ENCODE data around the gene KDM4C.

The KDM4C gene

DNA sequence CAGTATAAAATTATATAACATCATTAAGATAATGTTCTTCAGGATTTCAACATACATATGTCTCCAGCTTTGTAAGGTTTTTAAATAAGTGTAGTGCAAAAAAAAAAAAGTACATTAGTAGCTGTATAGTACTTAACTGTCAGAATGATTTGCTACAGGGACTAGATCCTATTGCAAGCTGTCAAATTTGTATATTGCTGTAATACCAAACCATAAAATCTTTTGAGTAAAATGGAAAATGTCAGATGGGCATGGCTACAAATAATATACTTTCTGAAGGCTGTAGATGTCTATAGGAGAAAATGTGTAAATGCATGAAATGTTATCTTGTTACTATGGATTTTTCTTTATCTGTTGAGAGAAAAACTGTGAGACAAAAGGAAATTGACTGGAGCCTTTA, 298.5 kb downstream of the KDM4C start:
- DNase-seq: no peak

- no peak for DNase-seq
Measured at GRCh38 chr9:7058473-7058872, 300.7 kb downstream of the KDM4C start.

DNA sequence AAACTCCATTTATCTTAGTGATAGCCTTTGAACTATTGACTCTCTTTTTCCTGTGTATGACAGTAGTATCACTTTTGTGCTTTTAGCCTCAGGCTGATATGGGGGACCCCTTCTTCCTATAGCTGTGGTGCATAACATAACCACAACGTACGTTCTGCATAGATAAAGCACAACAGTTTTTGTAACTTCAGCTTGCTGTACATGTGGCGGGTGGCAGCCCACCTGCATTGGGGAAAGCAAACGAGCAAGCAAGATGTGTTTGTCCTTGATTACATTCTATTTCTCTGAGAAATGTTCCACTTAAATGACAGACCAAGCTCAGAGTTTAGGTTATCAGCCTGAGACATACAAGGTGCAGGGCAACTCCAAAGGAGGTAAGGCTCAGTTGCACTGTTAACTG, 309.4 kb downstream of the KDM4C start:
- no peak for DNase-seq

DNA sequence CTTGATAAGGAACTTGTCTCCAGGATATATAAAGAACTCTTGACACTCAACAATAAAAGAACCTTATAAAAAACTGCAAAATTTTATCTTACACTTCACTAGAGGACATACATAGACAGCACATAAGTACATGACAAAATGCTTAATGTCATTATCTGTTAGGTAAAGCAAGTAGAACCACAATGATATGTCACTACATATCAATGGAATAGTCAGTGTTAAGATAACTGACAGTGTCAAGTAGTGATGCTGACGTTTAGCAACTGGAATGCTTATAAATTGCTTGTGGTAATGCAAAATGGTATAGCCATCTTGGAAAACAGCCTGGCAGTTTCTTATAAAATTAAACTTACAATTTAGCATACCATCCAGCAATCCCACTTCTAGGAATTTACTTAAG, 314.1 kb downstream of the KDM4C start:
- no peak for DNase-seq

DNA sequence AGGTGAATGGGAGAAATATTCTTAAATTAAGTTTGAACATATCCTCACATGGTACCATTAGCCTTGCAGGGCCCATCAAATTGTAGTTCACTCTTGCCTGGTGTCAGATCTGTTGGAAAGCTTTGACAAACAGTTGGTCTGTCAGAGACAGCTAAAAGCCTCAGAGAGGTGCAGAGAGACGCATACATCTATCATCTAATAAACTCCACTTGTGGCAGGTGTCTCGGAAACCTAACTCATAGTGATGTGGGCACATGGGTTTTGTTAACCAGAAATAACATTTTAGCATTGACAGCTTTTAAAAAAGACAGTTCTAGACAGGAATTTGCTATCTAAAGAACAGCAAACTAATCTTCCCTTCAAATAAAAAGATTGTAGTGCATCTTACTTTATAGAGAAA, 315.9 kb downstream of the KDM4C start:
- no peak for DNase-seq

GRCh38 chr9:7075154-7075553, 317.4 kb downstream of the KDM4C start:
- no peak for DNase-seq

GRCh38 chr9:7079051-7079450, 321.3 kb downstream of the KDM4C start:
- DNase-seq: no peak

- no peak for DNase-seq
Measured at GRCh38 chr9:7081065-7081600, 323.4 kb downstream of the KDM4C start.

GRCh38 chr9:7083192-7083591, 325.4 kb downstream of the KDM4C start:
- DNase-seq: no peak

DNA sequence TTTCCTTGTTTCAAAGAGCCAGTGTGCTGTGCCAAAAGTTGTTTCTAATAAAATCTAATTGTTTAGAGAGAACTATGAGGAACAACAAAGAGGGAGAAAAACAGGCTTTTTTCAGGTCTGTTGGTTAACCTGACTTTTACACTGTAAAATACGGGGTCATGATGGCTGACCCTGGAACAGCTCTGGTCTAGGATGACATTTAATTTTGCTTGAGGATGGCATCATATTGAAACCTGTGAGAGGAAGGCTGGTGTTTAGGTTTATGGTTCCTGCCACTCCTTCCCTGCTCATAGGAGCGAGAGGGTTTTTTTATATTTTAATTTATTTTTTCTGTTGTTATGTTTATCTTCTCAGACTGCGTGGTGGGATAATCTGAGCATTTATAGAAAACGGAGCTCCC, 327.6 kb downstream of the KDM4C start:
- DNase-seq: no peak

GRCh38 chr9:7086389-7086788, 328.6 kb downstream of the KDM4C start:
- no peak for DNase-seq

DNA sequence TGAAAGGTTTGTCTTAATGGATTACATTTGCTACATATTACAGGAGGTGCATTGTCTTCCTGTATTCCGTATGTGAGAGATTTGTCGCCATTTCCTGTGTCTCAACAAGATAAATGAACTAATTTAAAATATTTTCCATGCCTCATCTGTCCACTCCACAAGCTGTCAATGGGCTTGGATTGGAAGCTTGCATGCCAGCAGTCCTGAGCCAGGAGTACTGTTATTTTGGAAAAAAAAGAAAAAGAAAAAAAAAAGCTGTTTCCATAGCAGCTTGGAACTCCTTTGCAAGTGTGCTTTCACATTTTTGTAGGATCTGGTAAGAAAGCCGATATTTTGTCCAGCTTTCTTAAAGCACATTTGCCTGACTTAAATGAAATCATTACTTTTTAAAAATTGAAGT, 330.8 kb downstream of the KDM4C start:
- DNase-seq: no peak

GRCh38 chr9:7089406-7090193, 331.8 kb downstream of the KDM4C start:
- DNase-seq: no peak

- DNase-seq: no peak
Measured at GRCh38 chr9:7093040-7093439, 335.3 kb downstream of the KDM4C start.

DNA sequence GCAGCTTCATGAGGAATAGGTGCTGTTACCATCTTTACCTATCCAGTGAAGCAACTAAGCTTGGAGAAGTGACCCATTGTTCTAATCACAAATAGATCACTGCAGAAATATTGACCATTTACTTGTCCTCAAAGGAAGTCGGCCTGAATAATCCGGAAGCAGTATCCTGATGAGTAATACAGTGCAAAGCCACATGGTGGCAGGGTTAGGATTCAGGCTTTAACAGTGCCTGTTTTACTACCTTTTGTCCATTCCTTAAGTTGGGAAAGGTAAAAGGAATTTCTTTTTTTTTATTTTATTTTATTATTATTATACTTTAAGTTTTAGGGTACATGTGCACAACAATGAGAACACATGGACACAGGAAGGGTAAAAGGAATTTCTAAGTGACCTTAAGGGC, 336.3 kb downstream of the KDM4C start:
- DNase-seq: no peak

DNA sequence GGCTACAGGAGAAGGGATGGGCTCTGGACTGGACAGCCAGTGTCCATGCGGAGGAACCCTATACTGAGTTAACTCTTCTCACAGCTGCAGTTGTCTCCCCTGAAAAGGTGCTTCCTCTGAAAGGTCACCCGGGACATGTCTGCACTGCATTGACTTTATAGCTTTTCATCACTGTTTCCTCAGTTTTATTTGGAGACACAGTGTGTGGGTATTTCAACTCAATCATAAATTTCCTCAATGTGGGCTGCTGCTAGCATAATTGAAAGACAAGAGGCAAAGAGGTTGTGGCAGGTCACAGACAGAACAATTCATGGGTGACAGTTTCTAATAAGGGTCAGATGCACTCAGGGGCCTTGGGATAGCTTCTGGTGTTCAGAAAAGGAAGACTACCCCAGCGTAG, 336.8 kb downstream of the KDM4C start:
- no peak for DNase-seq

DNA sequence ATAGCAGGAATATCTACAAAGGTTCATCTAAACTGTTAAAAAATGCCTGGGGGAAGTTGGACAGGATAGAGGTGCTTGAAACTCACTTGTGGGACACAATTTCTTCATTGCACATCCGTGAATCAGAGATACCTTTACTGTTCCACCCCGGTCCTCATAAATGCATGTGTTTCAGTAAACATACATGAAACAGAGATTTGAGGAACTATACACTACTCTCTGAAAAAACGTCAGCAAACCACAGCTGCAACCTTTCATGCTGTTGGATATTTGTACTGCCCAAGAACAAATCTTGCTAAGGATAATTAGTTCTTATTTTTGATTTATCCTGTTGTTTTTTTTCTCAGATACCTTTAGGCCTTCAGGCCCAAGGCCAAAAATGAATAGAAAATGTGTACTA, 337.3 kb downstream of the KDM4C start:
- DNase-seq: no peak

DNA sequence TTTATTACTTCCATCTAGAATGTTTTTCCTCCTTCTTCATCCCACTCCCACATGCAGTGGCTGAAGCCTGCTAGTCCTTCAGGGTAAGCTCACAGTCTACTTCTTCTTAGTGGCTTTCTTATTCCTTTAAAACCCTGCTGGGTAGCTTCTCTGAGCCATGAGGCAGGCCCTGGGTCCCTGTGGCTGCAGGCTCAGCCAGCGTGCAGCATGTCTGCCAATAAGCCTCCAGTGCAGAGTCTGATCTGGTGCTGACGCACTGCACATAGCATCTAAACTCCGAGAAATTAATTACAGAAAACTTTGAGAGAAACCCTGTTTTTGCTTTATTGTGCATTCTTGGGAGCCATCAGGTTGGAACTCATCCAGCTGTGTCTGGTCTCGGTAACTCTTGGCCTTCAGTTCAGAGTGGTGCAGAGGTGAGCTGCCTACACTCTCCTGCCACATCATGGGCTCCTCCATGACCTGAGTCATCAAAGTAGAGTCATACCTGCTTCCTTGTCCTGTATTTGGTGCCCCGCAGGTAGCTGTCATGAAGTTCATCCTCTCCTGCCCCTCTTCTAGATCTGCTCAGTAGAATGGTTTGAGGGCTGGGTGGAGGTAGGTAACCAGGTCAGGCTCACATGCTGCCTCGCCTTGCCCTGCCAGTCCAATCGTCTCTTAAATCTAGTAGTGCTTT, 339.4 kb downstream of the KDM4C start:
- DNase-seq: no peak

- DNase-seq: no peak
Measured at GRCh38 chr9:7097785-7098752, 340.3 kb downstream of the KDM4C start.

GRCh38 chr9:7103367-7103766, 345.6 kb downstream of the KDM4C start:
- no peak for DNase-seq

GRCh38 chr9:7103771-7104170, 346.0 kb downstream of the KDM4C start:
- DNase-seq: no peak

DNA sequence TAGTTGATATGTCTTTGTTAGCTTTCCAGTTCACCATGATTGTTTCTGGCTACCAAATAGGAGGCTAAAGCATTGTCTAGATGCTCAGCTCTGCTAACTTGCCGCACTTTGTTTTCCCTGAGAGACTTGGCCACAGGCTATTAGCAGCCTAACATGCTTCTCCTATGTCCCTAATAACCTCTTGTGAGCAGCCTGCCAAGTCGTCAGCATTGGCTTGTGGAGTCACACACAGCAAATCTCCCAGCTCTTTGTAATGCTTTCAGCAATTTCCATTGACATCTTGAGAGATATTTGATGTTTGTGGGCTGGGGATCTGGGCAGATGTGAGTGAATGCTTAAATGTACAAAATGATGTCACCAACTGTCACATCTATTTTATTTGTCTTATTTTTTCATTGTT, 346.9 kb downstream of the KDM4C start:
- DNase-seq: no peak

DNA sequence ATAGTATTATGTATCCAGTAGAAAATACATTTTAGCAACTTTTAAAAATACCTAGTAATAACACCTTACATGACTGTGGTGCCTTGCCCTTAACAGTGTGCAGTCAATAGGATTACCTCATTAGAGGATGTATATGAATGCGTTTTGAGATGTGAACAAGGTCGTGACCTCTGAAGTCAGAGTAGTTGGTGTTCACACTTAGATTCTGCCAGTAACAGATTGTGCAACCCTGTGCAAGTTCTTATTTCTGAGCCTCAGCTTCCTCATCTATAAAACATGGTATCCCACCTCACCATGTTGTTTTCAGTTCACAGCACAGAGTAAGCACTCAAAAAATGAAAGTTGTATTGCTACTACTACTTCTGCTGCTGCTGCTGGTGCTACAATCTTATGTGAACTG, 347.3 kb downstream of the KDM4C start:
- DNase-seq: no peak
